ENCODE measurements around the gene POPDC2.

POPDC2 gene

DNA sequence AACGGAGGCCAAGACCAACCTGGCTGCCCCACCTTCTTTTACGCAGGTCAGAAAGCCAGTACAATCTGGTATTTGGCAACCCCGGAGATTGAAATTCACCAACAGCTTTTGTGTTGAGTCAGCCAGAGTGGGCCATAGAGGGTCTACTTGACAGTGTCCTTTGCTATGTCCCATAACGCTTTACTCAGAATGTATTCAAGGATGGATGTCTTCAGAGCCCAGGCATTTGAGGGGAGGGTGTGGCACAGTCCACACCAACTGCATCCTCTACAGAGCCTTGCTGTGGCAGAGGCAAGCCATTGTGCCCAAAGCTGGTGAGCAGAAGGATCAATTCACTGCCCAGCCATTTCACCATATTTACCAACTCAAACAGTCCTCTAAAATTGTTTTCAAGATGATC is 44.3 kb downstream of the POPDC2 start:
- Histone ChIP-seq H3K79me2 (ENCODE audit: insufficient read depth, low read length) (no peaks in the 10 kb centered on the region), H2AFZ (ENCODE audit: low read length) (no peak overlapping the region), H3K4me1 (ENCODE audit: insufficient read depth, low read length, severe bottlenecking) (no peaks in the 10 kb centered on the region), H3K9me3 (ENCODE audit: low read length) (no peaks in the 10 kb centered on the region), H4K20me1 (ENCODE audit: insufficient read depth, low read length) (no peaks in the 10 kb centered on the region), H3K4me3 (ENCODE audit: low read depth, low read length, poor library complexity, severe bottlenecking) (no peak overlapping the region), H3K27ac (ENCODE audit: low read depth, low read length, poor library complexity, severe bottlenecking) (no peak overlapping the region), H3K36me3 (ENCODE audit: insufficient read depth, low read length) (no peaks in the 10 kb centered on the region), H3K4me2 (ENCODE audit: low read length) (no peak overlapping the region), H3K9ac (ENCODE audit: low read length) (no peak overlapping the region), H3K27me3 (ENCODE audit: insufficient read depth, low read length) (peaks cover 3% of the 10 kb centered on the region; the same call in 1 of the 2 replicates), H3F3A (ENCODE audit: insufficient read depth, low read length) (no peaks in the 10 kb centered on the region), H3K9me2 (ENCODE audit: low read depth, low read length) (no peaks in the 10 kb centered on the region)
- TF ChIP-seq, protein P1, sequence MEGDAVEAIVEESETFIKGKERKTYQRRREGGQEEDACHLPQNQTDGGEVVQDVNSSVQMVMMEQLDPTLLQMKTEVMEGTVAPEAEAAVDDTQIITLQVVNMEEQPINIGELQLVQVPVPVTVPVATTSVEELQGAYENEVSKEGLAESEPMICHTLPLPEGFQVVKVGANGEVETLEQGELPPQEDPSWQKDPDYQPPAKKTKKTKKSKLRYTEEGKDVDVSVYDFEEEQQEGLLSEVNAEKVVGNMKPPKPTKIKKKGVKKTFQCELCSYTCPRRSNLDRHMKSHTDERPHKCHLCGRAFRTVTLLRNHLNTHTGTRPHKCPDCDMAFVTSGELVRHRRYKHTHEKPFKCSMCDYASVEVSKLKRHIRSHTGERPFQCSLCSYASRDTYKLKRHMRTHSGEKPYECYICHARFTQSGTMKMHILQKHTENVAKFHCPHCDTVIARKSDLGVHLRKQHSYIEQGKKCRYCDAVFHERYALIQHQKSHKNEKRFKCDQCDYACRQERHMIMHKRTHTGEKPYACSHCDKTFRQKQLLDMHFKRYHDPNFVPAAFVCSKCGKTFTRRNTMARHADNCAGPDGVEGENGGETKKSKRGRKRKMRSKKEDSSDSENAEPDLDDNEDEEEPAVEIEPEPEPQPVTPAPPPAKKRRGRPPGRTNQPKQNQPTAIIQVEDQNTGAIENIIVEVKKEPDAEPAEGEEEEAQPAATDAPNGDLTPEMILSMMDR (IDR thresholded peaks at IDR 0.05; ENCODE audit: low read length): no peak
- TF ChIP-seq EZH2 (IDR thresholded peaks at IDR 0.05; ENCODE audit: borderline replicate concordance, low read length): no peak

GRCh38 chr3:119613872-119614271 is 46.5 kb downstream of the POPDC2 start:
- no peak overlapping the region for H3K27ac ChIP-seq (ENCODE audit: low read depth, low read length, poor library complexity, severe bottlenecking)
- no peaks in the 10 kb centered on the region for H4K20me1 ChIP-seq (ENCODE audit: insufficient read depth, low read length)
- no peak overlapping the region for H3K9ac ChIP-seq (ENCODE audit: low read length)
- H3K9me2 ChIP-seq (ENCODE audit: low read depth, low read length): no peaks in the 10 kb centered on the region
- H3K36me3 ChIP-seq (ENCODE audit: insufficient read depth, low read length): no peaks in the 10 kb centered on the region
- peaks cover 3% of the 10 kb centered on the region; the same call in 1 of the 2 replicates for H3K27me3 ChIP-seq (ENCODE audit: insufficient read depth, low read length)
- no peak overlapping the region for H3K4me2 ChIP-seq (ENCODE audit: low read length)
- no peaks in the 10 kb centered on the region for H3F3A ChIP-seq (ENCODE audit: insufficient read depth, low read length)
- no peak overlapping the region for H2AFZ ChIP-seq (ENCODE audit: low read length)
- TF ChIP-seq EZH2 (IDR thresholded peaks at IDR 0.05; ENCODE audit: borderline replicate concordance, low read length): no peak
- TF ChIP-seq, protein P1 (IDR thresholded peaks at IDR 0.05; ENCODE audit: low read length): no peak
- no peaks in the 10 kb centered on the region for H3K9me3 ChIP-seq (ENCODE audit: low read length)
- H3K4me1 ChIP-seq (ENCODE audit: insufficient read depth, low read length, severe bottlenecking): no peaks in the 10 kb centered on the region
- H3K79me2 ChIP-seq (ENCODE audit: insufficient read depth, low read length): no peaks in the 10 kb centered on the region
- no peak overlapping the region for H3K4me3 ChIP-seq (ENCODE audit: low read depth, low read length, poor library complexity, severe bottlenecking)

DNA sequence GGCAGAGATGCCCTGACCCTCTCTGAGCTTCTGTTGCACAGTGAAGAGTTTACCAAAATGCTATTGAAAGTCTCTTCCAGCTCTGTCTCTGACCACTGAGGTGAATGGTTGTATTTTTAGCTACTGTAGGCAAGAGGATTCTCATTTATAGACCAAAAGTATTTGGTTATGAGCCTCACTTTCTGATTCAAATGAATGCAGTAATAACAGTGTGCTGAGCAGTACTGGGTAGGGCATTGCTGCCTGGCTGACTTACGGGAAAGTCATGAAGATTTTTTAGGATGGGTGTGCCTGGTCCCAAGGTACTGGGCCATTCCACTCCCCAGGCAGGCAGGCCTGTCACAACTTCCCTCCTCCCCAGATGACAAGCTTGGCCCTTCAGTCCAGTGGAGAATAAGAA is 47.2 kb downstream of the POPDC2 start:
- H3K4me3 ChIP-seq (ENCODE audit: low read depth, low read length, poor library complexity, severe bottlenecking): no peak overlapping the region
- no peaks in the 10 kb centered on the region for H3K79me2 ChIP-seq (ENCODE audit: insufficient read depth, low read length)
- TF ChIP-seq, protein P1 (IDR thresholded peaks at IDR 0.05; ENCODE audit: low read length): no peak
- no peak for TF ChIP-seq EZH2 (IDR thresholded peaks at IDR 0.05; ENCODE audit: borderline replicate concordance, low read length)
- H3K36me3 ChIP-seq (ENCODE audit: insufficient read depth, low read length): no peaks in the 10 kb centered on the region
- no peak overlapping the region for H3K27ac ChIP-seq (ENCODE audit: low read depth, low read length, poor library complexity, severe bottlenecking)
- no peak overlapping the region for H3K9ac ChIP-seq (ENCODE audit: low read length)
- peaks cover 3% of the 10 kb centered on the region; the same call in 1 of the 2 replicates for H3K27me3 ChIP-seq (ENCODE audit: insufficient read depth, low read length)
- no peaks in the 10 kb centered on the region for H3K9me3 ChIP-seq (ENCODE audit: low read length)
- H2AFZ ChIP-seq (ENCODE audit: low read length): no peak overlapping the region
- no peaks in the 10 kb centered on the region for H4K20me1 ChIP-seq (ENCODE audit: insufficient read depth, low read length)
- H3F3A ChIP-seq (ENCODE audit: insufficient read depth, low read length): no peaks in the 10 kb centered on the region
- H3K4me2 ChIP-seq (ENCODE audit: low read length): no peak overlapping the region
- H3K4me1 ChIP-seq (ENCODE audit: insufficient read depth, low read length, severe bottlenecking): no peaks in the 10 kb centered on the region
- H3K9me2 ChIP-seq (ENCODE audit: low read depth, low read length): no peaks in the 10 kb centered on the region

Measured in OCI-LY1 (cell line).